ENCODE measurements around the gene FDX2. TPM values are rescaled to one million over a fixed set of nuclear protein-coding genes. Genes with fewer than 3 reads are reported as not detected.

FDX2 gene
- total and polyA plus RNA-seq, 2 of the 13 experiments (the other 11 are each of a cell fraction or from before 2014, with no cell fraction given), result 21.0 to 24.7 TPM

GRCh38 chr19:10270616-10271394 is 45.0 kb downstream of the FDX2 start, which contains the start of gene ICAM1 (continued):
- TF ChIP-seq HCFC1 (IDR thresholded peaks at IDR 0.05; ENCODE audit: low read depth, low read length), result 0 out of 2 replicates have a peak, but pooled peaks have one; percentile 12
- TF ChIP-seq, protein P1, sequence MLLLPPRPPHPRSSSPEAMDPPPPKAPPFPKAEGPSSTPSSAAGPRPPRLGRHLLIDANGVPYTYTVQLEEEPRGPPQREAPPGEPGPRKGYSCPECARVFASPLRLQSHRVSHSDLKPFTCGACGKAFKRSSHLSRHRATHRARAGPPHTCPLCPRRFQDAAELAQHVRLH (CRISPR knock-in tag; IDR thresholded peaks at IDR 0.05; ENCODE audit: borderline replicate concordance, low read depth), result peak; percentile 97
- peak; percentile 93; the same call in 1 of the 2 replicates for TF ChIP-seq ZNF816 (CRISPR knock-in tag; IDR thresholded peaks at IDR 0.05; ENCODE audit: borderline replicate concordance)
- TF ChIP-seq TOPORS (CRISPR knock-in tag; IDR thresholded peaks at IDR 0.05), result no peak
- TF ChIP-seq, protein P2, sequence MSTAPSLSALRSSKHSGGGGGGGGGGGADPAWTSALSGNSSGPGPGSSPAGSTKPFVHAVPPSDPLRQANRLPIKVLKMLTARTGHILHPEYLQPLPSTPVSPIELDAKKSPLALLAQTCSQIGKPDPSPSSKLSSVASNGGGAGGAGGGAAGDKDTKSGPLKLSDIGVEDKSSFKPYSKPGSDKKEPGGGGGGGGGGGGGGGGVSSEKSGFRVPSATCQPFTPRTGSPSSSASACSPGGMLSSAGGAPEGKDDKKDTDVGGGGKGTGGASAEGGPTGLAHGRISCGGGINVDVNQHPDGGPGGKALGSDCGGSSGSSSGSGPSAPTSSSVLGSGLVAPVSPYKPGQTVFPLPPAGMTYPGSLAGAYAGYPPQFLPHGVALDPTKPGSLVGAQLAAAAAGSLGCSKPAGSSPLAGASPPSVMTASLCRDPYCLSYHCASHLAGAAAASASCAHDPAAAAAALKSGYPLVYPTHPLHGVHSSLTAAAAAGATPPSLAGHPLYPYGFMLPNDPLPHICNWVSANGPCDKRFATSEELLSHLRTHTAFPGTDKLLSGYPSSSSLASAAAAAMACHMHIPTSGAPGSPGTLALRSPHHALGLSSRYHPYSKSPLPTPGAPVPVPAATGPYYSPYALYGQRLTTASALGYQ (CRISPR knock-in tag; IDR thresholded peaks at IDR 0.05), result peak; percentile 66; the same call in 1 of the 2 replicates
- peak; percentile 95 for TF ChIP-seq SP5 (CRISPR knock-in tag; IDR thresholded peaks at IDR 0.05; ENCODE audit: borderline replicate concordance, low read depth)
- no peak for TF ChIP-seq MLLT10 (CRISPR knock-in tag; IDR thresholded peaks at IDR 0.05)
- TF ChIP-seq ZBTB37 (CRISPR knock-in tag; IDR thresholded peaks at IDR 0.05), result peak; percentile 67; the same call in 1 of the 2 replicates
- TF ChIP-seq ZFP36L1 (CRISPR knock-in tag; IDR thresholded peaks at IDR 0.05), result peak; percentile 86; the same call in 1 of the 2 replicates
- TF ChIP-seq MAZ (IDR thresholded peaks at IDR 0.05; ENCODE audit: borderline replicate concordance, low read depth, low read length), result peak; percentile 69; the same call in 1 of the 2 replicates
- TF ChIP-seq MAZ (CRISPR knock-in tag; IDR thresholded peaks at IDR 0.05; ENCODE audit: low read depth), result peak; percentile 96
- TF ChIP-seq, protein P3, sequence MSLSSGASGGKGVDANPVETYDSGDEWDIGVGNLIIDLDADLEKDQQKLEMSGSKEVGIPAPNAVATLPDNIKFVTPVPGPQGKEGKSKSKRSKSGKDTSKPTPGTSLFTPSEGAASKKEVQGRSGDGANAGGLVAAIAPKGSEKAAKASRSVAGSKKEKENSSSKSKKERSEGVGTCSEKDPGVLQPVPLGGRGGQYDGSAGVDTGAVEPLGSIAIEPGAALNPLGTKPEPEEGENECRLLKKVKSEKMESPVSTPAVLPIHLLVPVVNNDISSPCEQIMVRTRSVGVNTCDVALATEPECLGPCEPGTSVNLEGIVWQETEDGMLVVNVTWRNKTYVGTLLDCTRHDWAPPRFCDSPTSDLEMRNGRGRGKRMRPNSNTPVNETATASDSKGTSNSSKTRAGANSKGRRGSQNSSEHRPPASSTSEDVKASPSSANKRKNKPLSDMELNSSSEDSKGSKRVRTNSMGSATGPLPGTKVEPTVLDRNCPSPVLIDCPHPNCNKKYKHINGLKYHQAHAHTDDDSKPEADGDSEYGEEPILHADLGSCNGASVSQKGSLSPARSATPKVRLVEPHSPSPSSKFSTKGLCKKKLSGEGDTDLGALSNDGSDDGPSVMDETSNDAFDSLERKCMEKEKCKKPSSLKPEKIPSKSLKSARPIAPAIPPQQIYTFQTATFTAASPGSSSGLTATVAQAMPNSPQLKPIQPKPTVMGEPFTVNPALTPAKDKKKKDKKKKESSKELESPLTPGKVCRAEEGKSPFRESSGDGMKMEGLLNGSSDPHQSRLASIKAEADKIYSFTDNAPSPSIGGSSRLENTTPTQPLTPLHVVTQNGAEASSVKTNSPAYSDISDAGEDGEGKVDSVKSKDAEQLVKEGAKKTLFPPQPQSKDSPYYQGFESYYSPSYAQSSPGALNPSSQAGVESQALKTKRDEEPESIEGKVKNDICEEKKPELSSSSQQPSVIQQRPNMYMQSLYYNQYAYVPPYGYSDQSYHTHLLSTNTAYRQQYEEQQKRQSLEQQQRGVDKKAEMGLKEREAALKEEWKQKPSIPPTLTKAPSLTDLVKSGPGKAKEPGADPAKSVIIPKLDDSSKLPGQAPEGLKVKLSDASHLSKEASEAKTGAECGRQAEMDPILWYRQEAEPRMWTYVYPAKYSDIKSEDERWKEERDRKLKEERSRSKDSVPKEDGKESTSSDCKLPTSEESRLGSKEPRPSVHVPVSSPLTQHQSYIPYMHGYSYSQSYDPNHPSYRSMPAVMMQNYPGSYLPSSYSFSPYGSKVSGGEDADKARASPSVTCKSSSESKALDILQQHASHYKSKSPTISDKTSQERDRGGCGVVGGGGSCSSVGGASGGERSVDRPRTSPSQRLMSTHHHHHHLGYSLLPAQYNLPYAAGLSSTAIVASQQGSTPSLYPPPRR (CRISPR knock-in tag; IDR thresholded peaks at IDR 0.05; ENCODE audit: borderline replicate concordance), result peak; percentile 15; the same call in 1 of the 2 replicates
- peak; percentile 95 for TF ChIP-seq ELF4 (CRISPR knock-in tag; IDR thresholded peaks at IDR 0.05; ENCODE audit: borderline replicate concordance)
- TF ChIP-seq ZFP91 (CRISPR knock-in tag; IDR thresholded peaks at IDR 0.05; ENCODE audit: borderline replicate concordance), result peak; percentile 90
- peak; percentile 76 for TF ChIP-seq FOXA3 (CRISPR knock-in tag; IDR thresholded peaks at IDR 0.05)
- TF ChIP-seq HMG20A (CRISPR knock-in tag; IDR thresholded peaks at IDR 0.05; ENCODE audit: borderline replicate concordance), result peak; percentile 69; the same call in 1 of the 2 replicates
- TF ChIP-seq HES4 (CRISPR knock-in tag; IDR thresholded peaks at IDR 0.05; ENCODE audit: borderline replicate concordance), result no peak
- no peak for TF ChIP-seq MAFF (IDR thresholded peaks at IDR 0.05; ENCODE audit: low read depth, low read length)
- 0 out of 2 replicates have a peak, but pooled peaks have one; percentile 15 for TF ChIP-seq NFIC (IDR thresholded peaks at IDR 0.05; ENCODE audit: low read length)
